GM12874 (cell line): ENCODE measurements around the gene PIK3C2G.

ENCODE experiments used
- TF ChIP-seq, protein P1 (sequence below): IDR thresholded peaks from 2 replicates; pipeline ENCODE4 v1.5.1; 2011; ENCODE audit warnings: low read depth, mild to moderate bottlenecking, control low read depth, low read length, moderate library complexity; ENCODE audit not compliant: insufficient read depth

Gene PIK3C2G

DNA sequence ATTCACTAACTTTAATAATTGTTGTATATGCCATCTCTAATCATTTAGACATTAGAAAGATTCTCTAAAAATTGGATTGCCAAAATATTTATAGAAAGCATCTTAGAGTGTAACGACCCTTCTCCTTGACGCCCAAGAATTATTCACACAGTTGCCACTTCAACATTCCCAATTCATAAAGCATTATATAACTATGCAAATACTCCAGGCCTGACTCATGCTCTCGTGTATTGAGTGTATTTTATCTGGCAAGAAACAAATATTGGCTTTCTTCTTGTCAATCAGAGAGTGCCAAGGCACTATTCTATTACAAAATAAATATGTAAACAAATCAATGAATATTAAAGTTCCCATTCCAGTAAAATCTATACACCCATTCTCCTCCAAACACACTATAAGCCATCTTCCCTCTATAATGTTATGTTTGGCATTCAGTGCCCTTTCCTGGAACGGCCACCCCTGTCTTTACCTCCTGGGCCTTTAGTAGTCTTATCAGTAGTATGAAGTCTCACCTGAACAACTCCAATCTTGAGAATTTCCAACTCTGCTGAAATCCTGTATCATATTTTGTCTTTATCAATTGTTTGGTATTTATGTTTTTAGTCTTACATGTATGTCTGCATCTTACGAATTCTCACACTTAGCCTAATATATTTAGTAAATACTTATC, 182.6 kb downstream of the PIK3C2G start:
- TF ChIP-seq, protein P1, sequence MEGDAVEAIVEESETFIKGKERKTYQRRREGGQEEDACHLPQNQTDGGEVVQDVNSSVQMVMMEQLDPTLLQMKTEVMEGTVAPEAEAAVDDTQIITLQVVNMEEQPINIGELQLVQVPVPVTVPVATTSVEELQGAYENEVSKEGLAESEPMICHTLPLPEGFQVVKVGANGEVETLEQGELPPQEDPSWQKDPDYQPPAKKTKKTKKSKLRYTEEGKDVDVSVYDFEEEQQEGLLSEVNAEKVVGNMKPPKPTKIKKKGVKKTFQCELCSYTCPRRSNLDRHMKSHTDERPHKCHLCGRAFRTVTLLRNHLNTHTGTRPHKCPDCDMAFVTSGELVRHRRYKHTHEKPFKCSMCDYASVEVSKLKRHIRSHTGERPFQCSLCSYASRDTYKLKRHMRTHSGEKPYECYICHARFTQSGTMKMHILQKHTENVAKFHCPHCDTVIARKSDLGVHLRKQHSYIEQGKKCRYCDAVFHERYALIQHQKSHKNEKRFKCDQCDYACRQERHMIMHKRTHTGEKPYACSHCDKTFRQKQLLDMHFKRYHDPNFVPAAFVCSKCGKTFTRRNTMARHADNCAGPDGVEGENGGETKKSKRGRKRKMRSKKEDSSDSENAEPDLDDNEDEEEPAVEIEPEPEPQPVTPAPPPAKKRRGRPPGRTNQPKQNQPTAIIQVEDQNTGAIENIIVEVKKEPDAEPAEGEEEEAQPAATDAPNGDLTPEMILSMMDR = no peak

DNA sequence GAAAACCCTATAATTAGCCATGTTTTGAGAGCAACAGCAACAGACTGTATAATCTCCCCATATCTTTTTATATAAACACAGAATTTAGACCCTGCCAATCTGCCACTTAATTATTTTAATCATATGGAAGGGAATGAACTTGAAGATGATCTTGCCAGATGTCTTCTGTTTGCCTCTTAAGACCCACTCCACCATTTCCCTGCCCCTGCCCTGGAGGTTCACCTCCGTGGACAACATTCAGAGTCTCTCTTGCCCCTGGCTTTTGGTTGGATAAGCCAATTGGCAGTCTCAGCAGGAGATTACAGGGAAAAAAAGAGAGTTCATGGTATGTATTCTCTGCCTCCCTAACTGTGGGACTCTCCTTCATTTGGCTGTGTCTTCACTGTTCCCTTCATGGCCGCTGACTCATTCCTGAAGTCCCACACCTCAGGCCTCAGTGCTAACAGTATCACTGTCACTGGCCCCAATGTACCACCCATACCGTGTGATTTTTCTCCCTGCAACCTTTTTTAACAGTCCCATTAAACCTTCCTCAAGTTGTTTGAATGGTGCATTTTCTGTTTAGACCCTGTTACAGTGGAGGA, 184.8 kb downstream of the PIK3C2G start:
- TF ChIP-seq, protein P1 = no peak

DNA sequence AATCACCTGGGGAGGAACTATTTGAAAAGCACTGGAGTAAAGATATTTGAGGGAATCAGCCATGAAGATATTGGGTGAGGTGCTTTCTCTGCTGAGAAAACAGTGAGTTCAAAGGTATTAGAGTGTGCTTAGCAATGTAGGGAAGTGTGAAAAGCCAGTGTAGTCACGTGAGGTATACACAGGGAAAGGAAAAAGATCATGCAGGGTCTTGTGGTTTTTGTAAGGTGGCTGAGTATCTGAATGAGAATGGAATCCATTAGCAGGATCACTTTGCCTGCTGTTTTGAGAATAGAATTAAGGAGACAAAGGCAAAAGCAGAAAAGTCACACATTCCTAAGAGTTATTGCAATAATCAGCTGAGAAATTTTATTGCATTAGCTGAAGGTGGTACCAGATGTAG, 193.0 kb downstream of the PIK3C2G start:
- TF ChIP-seq, protein P1 = no peak

DNA sequence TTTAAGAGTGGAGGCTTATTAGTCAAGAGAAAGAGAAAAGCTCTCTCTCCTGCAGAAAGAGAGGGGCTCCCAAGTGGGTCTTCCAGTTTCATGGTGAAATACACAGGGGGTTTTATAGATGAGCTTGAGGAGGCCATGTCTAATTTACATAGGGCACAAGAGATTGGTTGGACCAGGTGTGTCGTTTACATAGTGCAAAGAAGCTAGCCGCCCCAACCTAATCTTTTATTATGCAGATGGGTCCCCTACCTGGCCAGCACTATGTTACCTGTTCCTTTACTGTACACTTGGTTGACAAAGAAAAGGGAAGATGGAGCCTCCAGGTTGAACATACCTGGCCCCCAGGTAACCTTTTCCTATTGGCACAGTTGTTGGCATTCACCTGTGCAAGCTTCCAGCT, 195.0 kb downstream of the PIK3C2G start:
- TF ChIP-seq, protein P1 = no peak

DNA sequence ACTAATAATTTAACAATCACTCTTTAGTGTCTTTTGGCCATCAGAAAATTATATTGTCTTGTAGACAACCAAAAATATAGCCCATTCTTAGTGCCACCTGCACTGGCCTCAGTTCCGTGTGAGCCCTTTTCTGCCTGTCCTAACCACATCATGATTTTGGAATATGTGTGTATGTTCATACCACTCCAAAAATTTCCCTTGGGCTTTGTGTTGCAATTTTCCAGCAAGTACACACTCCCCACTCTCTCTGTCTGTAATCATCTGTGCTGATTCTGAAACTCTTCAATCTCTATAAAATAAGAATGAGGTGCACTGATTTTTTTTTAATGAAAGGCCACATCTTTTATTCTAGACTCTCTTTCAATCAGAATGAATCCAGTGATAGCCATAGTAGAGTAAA, 196.0 kb downstream of the PIK3C2G start:
- TF ChIP-seq, protein P1 = no peak

DNA sequence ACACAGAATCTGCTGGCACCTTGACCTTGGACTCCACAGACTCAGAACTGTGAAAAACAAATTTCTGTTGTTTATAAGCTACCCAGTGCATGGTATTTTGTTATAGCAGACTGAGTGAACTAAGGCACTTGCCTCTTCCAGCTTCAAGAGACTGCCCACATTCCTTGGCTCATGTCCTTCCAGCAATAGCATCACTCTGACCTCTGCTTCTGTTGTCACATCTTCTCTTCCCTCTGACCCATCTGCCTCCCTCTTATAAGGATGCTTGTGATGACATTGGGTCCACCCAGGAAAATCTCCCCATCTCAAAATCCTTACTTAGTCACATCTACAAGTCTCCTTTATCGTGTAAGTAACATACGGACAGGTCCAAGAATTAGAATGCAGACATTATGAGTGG, 200.4 kb downstream of the PIK3C2G start:
- TF ChIP-seq, protein P1 = no peak

DNA sequence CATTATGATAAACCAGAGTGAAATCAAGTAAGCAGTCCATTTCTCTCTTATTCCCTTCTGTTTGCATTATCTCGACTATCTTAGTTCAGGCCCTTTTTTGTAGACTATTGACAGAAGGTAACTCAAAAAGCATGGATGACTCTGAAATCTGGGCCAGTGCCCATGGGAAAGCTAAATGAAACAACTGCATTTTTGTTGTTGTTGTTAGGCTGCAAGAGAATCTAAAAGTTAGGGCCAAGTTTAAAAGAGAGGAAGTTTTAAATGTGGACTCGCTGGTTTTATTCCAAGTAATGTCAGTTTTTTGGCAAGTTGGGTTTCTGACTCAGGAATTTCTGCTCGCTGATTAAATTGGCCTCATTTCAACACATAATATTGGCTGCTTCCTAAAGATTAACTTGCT, 201.1 kb downstream of the PIK3C2G start:
- TF ChIP-seq, protein P1 = no peak
